IPS-18a (cell line): ENCODE results near the gene CEP152.

ENCODE experiments used
- H3K27ac ChIP-seq: one replicate; pipeline ENCODE4 v1.5.1; 2013; ENCODE audit warnings: low read length
- H3K27me3 ChIP-seq: one replicate; pipeline ENCODE4 v1.6.1; 2013; ENCODE audit warnings: mild to moderate bottlenecking, low read length; ENCODE audit not compliant: control insufficient read depth, insufficient read depth
- H3K36me3 ChIP-seq: one replicate; pipeline ENCODE4 v1.6.1; 2013; ENCODE audit warnings: low read depth, low read length; ENCODE audit not compliant: control insufficient read depth
- H3K4me1 ChIP-seq: one replicate; pipeline ENCODE4 v1.6.1; 2013; ENCODE audit warnings: low read depth, low read length; ENCODE audit not compliant: control insufficient read depth
- H3K4me3 ChIP-seq: one replicate; pipeline ENCODE4 v1.5.1; 2013; ENCODE audit warnings: low read length
- H3K9ac ChIP-seq: one replicate; pipeline ENCODE4 v1.6.1; 2013; ENCODE audit warnings: mild to moderate bottlenecking, low read length, moderate library complexity
- H3K9me3 ChIP-seq: one replicate; pipeline ENCODE4 v1.6.1; 2013; ENCODE audit warnings: low read depth, low read length; ENCODE audit not compliant: control insufficient read depth

The CEP152 gene

DNA sequence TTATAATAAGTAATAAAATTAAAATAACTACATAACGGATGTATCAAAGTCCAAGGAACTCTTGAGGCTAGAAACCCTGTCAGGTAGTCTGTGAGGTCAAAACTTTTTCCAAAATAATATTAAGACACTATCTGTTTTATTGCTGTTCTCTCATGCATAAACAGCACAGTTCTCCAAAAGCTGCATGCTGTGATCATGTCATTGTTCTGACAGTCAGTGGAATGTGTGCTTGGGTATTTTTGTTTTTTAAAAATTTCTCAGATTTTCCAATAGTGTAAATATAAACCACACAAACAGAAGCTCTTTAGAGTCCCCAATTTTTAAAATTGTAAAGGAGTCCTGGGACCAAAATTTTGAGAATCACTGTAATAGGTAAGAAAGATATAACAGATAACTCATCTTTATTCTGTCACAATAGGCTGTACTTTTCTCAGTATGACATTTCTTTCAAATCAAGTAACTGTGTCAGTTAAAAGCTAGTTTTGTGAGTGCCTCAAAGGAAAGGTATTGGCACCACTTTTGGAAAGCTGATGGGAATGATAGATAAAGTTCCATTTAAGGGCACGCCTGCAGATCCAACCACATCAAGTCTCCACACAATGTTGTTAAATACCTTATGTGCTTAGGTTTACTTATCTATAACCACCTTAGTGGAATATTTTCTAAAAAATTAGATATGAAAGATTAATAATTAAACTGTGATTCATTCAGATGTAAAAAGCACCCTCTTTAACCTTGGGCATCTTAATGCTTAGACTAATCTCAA lies 49.3 kb downstream of the CEP152 start:
- H3K36me3 ChIP-seq: peaks cover 33% of the 10 kb centered on the region
- H3K27ac ChIP-seq: no peak overlapping the region
- H3K9ac ChIP-seq: no peak overlapping the region
- no peaks in the 10 kb centered on the region for H3K9me3 ChIP-seq
- no peaks in the 10 kb centered on the region for H3K27me3 ChIP-seq
- H3K4me3 ChIP-seq: no peak overlapping the region
- peaks cover 8% of the 10 kb centered on the region for H3K4me1 ChIP-seq

DNA sequence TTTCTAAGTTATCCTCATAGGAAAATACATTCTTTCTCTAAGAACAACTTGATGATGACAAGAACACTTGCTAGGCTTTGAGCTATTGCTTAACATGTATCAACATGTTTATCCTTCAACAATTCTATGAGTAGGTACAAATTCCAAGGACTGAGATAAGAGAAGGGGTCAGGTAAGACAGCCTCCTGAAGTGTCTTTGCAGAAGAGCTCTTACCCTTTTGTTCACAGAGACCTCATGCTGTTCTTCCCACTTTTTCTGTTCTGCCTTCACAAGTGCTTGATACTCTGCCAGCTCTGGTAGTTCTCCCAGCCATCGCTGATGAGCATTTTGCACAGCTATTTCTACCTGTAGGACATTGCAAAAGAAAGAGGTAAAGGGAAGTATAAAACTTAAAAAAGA lies 50.9 kb downstream of the CEP152 start:
- peaks cover 8% of the 10 kb centered on the region for H3K4me1 ChIP-seq
- H3K36me3 ChIP-seq: peaks cover 37% of the 10 kb centered on the region
- no peak overlapping the region for H3K27ac ChIP-seq
- H3K27me3 ChIP-seq: no peaks in the 10 kb centered on the region
- H3K4me3 ChIP-seq: no peak overlapping the region
- no peaks in the 10 kb centered on the region for H3K9me3 ChIP-seq
- no peak overlapping the region for H3K9ac ChIP-seq

DNA sequence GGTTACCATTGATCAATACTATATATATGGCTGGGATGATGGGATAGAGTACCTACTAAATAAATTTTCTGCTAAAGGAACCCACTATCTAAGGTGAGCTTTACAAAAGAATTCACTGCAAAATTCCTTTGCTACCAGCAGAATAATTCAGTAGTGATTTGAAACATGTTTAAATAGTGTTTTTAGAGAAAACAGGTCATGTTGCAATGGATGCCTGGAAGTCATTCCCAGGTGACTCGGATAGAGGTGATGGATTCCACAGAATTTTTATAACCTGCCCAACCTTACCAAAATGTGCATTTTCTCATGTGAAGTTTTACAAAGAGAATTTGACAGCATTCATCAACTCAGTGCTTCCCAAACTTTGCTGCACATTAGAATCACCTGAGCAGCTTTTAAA lies 53.2 kb downstream of the CEP152 start:
- peaks cover 25% of the 10 kb centered on the region for H3K36me3 ChIP-seq
- H3K4me1 ChIP-seq: peaks cover 8% of the 10 kb centered on the region
- H3K9ac ChIP-seq: no peak overlapping the region
- H3K27ac ChIP-seq: no peak overlapping the region
- H3K9me3 ChIP-seq: no peaks in the 10 kb centered on the region
- no peak overlapping the region for H3K4me3 ChIP-seq
- no peaks in the 10 kb centered on the region for H3K27me3 ChIP-seq

DNA sequence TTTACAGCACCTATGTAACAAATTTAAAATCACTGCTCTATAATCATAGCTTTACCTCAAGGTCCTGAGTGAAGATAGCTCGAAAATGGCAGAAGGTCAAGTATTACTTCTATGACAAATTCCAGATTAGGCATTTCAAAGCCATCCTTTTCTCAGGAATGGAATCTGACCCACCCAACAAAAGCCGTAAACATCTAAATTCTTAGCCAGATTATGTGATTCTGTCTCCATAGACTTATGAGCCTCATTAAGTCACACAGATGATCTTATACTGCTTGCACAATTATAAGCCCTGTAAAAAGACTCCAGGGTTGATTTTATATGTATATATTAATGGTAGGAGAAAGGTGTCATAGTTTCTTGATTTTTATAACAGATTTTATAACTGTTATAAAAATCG lies 56.9 kb downstream of the CEP152 start:
- Histone ChIP-seq H3K4me1 (no peaks in the 10 kb centered on the region), H3K9ac (no peak overlapping the region), H3K36me3 (peaks cover 15% of the 10 kb centered on the region), H3K4me3 (no peak overlapping the region), H3K27ac (no peak overlapping the region), H3K27me3 (no peaks in the 10 kb centered on the region), H3K9me3 (no peaks in the 10 kb centered on the region)

DNA sequence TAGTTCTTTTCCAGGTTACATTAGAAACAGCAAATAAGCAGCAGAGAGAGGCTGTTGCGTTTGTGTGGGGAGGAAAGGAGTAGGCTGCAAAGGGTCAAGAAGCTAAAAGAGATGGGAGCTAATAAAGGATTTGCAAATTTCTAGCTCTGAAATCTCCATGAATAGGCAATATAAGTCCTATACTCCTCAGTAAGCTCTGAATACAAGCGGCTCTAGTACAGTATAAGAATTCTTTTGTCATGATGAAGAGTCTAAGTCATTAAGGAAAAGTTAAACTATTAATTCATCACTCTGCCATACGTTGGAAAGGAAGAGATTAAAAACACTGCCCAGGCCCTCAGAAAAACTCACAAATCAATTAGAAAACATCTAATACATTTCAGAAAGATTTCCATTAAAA lies 59.3 kb downstream of the CEP152 start:
- Histone ChIP-seq H3K9ac (no peak overlapping the region), H3K27me3 (no peaks in the 10 kb centered on the region), H3K4me1 (peaks cover 3% of the 10 kb centered on the region), H3K36me3 (peaks cover 18% of the 10 kb centered on the region), H3K27ac (no peak overlapping the region), H3K9me3 (no peaks in the 10 kb centered on the region), H3K4me3 (no peak overlapping the region)

DNA sequence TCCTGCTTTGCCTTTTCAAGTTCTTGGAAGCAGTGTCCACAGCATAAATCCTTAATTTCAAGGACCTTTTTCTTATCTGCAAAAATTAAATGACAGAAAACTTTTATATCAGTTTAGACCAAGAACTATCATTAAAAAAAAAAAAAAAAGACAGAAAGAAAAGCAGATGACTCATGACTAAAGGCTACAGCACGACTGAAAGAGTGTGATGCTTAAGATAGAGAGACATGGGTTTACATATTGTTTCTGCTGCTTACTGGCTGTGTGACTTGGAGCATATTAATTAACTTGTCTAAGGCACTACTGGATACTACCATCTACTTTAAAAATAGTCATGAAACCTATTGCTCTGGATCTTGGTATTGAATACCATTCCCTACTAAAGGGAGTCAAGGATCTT lies 62.3 kb downstream of the CEP152 start:
- peaks cover 15% of the 10 kb centered on the region for H3K36me3 ChIP-seq
- no peak overlapping the region for H3K27ac ChIP-seq
- H3K9me3 ChIP-seq: no peaks in the 10 kb centered on the region
- H3K27me3 ChIP-seq: no peaks in the 10 kb centered on the region
- peaks cover 3% of the 10 kb centered on the region for H3K4me1 ChIP-seq
- no peak overlapping the region for H3K4me3 ChIP-seq
- no peak overlapping the region for H3K9ac ChIP-seq

DNA sequence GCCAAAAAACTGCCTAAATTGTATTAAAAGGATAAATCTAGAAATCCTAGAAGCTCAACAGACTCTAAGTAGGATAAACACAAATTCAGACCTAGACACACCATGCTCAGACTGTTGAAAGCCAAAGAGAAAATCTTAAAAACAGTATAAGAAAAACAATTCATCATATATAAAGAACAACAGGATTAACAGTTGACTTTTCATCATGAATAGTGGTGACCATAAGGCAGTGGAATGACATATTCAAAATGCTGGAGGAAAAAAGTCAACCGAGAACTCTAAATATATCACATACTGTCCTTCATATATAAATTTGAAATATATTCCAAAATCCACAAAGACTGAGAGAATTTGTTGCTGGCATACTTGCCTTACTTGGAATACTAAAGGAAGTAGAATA lies 77.3 kb downstream of the CEP152 start:
- peaks cover 6% of the 10 kb centered on the region for H3K36me3 ChIP-seq

DNA sequence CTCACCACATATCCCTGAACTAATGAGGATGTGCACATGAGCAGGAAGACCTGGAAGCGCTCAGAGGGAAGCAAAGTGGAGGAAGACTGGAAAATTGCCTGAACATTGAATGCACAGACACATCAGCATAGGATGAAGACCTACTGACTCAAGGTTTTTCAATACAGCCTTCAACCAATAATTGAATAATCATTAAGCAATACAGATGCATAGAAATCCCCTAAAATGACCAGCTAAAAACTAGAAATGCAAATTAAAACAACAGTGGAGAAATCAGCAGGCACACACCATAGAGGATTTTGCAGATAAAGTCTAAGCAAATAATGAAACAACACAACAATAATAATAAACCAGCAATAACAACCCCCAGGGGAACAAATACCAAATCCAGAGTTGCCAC lies 80.4 kb downstream of the CEP152 start:
- no peak overlapping the region for H3K4me3 ChIP-seq
- H3K9me3 ChIP-seq: peaks cover 4% of the 10 kb centered on the region
- H3K4me1 ChIP-seq: no peaks in the 10 kb centered on the region
- no peak overlapping the region for H3K27ac ChIP-seq
- no peak overlapping the region for H3K9ac ChIP-seq
- no peaks in the 10 kb centered on the region for H3K36me3 ChIP-seq
- no peaks in the 10 kb centered on the region for H3K27me3 ChIP-seq

More for the DNA sequence above, 77.3 kb downstream of the CEP152 start:
- no peak overlapping the region for H3K9ac ChIP-seq
- peaks cover 4% of the 10 kb centered on the region for H3K9me3 ChIP-seq
- no peaks in the 10 kb centered on the region for H3K27me3 ChIP-seq
- no peak overlapping the region for H3K4me3 ChIP-seq
- H3K4me1 ChIP-seq: no peaks in the 10 kb centered on the region
- H3K27ac ChIP-seq: no peak overlapping the region

DNA sequence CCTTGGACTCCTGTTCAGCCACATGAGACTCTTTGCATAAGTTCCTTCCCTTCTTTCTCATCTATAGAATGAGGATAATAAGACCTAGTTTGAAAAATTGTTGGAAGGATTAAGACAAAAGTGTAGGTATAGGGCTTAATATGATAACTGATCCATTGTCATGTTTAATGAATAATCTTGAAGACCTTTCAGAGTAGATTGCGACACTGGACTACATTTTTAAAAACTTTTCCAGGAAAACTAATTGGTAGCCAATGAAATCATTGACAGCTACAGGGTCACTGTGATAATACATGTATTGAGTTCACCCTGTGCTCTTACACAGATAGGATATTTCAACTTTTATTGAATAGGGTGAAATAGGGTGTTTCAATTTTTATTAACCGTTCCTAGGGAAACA lies 86.9 kb downstream of the CEP152 start:
- no peak overlapping the region for H3K9ac ChIP-seq
- H3K9me3 ChIP-seq: no peaks in the 10 kb centered on the region
- H3K27me3 ChIP-seq: no peaks in the 10 kb centered on the region
- no peaks in the 10 kb centered on the region for H3K4me1 ChIP-seq
- no peak overlapping the region for H3K4me3 ChIP-seq
- no peaks in the 10 kb centered on the region for H3K36me3 ChIP-seq
- H3K27ac ChIP-seq: no peak overlapping the region

DNA sequence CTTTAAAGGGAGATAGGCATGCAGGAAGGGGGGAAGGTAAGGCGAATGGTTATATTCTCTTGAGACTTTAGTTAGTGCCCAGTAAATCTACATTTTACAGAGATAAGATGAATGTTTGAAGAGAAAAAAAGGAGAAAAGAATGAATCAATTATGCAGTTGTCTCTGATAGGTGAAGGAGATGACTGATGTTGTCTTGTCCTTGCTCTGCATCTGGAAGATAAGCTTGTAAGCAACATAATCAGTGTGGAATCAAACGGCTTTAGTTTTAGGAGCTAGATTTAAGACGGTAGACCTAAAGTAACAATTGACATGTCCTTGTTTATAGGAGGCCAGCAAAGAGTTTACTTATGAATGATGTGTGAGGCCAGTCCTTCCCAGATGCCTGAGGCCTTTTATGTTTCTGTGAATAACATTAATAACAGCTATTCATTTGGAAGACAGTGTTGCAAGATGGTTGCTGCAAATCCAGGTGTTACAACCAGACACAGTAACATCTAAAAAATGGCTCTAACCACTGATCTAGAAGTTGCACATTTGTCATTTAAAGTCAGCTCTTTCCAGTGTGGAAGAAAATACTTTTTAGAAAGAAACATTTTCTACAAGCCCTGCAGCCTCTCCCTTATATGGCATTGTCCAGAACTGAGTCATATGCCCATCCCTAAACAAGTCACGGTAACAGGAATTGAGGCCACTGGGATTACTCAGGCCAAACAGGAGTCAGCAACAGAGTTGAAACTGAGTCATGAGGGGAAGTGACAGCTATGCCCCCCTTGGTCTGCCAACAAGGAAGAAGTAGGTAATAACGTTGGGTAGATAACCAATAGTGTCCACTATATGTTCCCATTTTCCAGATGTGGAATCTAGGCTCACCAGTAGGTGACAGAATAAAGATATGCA lies 87.9 kb downstream of the CEP152 start:
- no peaks in the 10 kb centered on the region for H3K9me3 ChIP-seq
- no peaks in the 10 kb centered on the region for H3K36me3 ChIP-seq
- H3K27ac ChIP-seq: no peak overlapping the region
- H3K4me1 ChIP-seq: no peaks in the 10 kb centered on the region
- H3K9ac ChIP-seq: no peak overlapping the region
- H3K27me3 ChIP-seq: no peaks in the 10 kb centered on the region
- no peak overlapping the region for H3K4me3 ChIP-seq

DNA sequence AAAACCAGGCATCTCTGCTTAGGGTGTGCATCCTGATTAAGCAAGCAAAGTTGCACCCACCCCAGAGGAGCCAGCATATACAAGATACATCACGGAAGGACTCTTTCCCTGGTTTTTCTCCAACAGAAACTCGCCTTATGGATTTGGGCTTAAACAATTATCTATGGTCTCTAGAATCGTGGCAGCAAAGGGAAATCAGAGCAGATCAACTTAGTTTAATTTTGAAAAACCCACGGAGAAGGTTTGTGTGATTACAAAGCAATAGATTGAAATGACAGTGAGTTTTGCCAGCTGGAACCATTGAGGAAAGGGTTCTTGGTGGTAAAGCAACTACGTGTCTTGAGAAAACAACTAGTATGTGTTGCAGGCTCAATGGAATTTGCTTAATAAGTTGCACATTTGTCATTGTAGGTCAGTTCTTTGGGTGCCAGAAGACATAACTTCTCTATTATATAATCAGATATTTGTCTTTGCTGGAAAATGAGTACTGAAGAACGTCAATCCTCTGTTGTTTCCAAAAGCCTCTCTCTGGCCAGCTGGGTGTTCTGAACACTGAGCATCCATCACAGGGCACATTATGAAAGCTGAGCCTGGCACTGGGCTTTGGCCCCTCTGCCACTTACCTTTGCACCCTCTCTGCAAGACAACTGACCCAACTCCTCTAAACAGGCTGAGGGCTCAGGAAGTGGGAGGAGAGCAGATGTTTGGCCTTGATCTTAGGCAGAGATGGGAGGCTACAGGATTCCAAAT lies 89.6 kb downstream of the CEP152 start:
- no peak overlapping the region for H3K4me3 ChIP-seq
- no peaks in the 10 kb centered on the region for H3K9me3 ChIP-seq
- no peak overlapping the region for H3K27ac ChIP-seq
- no peaks in the 10 kb centered on the region for H3K36me3 ChIP-seq
- no peaks in the 10 kb centered on the region for H3K27me3 ChIP-seq
- H3K9ac ChIP-seq: no peak overlapping the region
- no peaks in the 10 kb centered on the region for H3K4me1 ChIP-seq
